Vagina (tissue), 2 donors: Measurements from ENCODE around the gene L2HGDH. TPM values are rescaled to one million over a fixed set of nuclear protein-coding genes. Genes with fewer than 3 reads are reported as not detected.
"Not testable (repeated sequence)": the region's sequence is repeated elsewhere in the genome, so short reads cannot be mapped to it uniquely, and the experiment has no call there.

Experiments used
- DNase-seq, 2 donors: peaks; one replicate each; pipeline ENCODE4 v3.0.0-alpha.2; 2017; ENCODE audit errors: extremely low spot score in 2 of 2
- H3K27ac ChIP-seq: fragments of 200-600 bp; sonication (generic); one replicate; pipeline ENCODE4 v1.5.1; 2019
- H3K27me3 ChIP-seq: fragments of 200-600 bp; sonication (generic); one replicate; pipeline ENCODE4 v1.5.1; 2019
- H3K36me3 ChIP-seq, 2 donors: fragments of 200-600 bp; sonication (generic); one replicate each; pipeline ENCODE4 v1.5.1; 2017 to 2019
- H3K4me1 ChIP-seq: fragments of 200-600 bp; sonication (generic); one replicate; pipeline ENCODE4 v1.5.1; 2019
- H3K4me3 ChIP-seq, 2 donors: fragments of 200-600 bp; sonication (generic); 1 replicate in 1 of 2; 2 replicates in 1 of 2; pipeline ENCODE4 v1.5.1; 2016 to 2019
- H3K9me3 ChIP-seq: fragments of 200-600 bp; sonication (generic); one replicate; pipeline ENCODE4 v1.5.1; 2019
- POLR2A ChIP-seq, 2 donors: fragments of 450-650 bp; IDR thresholded peaks; one replicate each; pipeline ENCODE4 v1.6.1; 2017; ENCODE audit warnings: antibody characterized with exemption in 2 of 2, mild to moderate bottlenecking in 2 of 2, moderate library complexity in 2 of 2
- POLR2AphosphoS5 ChIP-seq, 2 donors: sonication (generic); formaldehyde crosslinking; IDR thresholded peaks; one replicate each; pipeline ENCODE4 v1.9.0; 2017; ENCODE audit warnings: antibody characterized with exemption in 2 of 2, mild to moderate bottlenecking in 2 of 2, low read depth in 1 of 2; ENCODE audit not compliant: insufficient read depth in 1 of 2
- intact Hi-C: fragments of 100-400 bp; cut with DNase I; formaldehyde crosslinking; loops from one replicate; pipeline ENCODE4 v1.15.1; 2023
- total RNA-seq: library from RNA; depleted of rRNA; stranded (reverse); fragments of >200 nt; gene quantifications from one replicate; pipeline ENCODE4 v1.2.3, GENCODE V29; 2016
- TF ChIP-seq, protein P1 (sequence below), 3 experiments: fragments of 450-650 bp in 2 of 3; fragments of 200-600 bp in 1 of 3; sonication (generic) in 1 of 3; IDR thresholded peaks; one replicate each; pipeline ENCODE4 v1.5.1; 2017 to 2019; ENCODE audit warnings: antibody characterized with exemption in 3 of 3, mild to moderate bottlenecking in 2 of 3, moderate library complexity in 2 of 3

Gene L2HGDH
- total RNA-seq, 1 donor from 2014 or later = 5.6 TPM

DNA sequence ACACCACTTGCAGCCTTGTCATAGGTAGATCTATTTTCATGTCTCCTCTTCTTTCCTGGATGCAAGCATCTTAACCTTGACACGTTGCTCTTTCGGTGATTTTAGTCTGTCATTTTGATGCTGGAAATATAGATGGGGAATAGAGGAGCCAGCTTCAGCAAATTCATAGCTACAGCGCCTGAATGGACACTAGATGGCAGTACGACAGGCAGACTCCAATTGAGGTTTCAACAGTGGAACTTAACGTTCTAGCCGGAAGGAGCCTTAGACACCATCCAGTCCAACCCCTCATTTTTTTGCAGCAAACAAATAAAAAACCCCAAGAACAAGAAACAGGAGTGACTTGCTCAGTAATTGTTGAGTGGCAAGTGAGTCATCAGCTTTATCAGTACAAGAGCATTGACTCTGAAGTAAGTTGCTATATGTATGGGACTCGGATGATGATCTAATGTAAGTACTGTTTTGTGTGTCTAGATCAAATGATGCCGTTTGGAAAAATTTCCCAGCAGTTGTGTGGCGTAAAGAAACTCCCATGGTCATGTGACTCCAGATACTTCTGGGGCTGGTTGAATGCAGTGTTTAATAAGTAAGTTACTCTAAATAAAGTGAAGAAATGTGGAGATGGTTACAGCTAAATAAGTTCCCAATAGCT is 9.1 kb upstream of the L2HGDH start:
- intact Hi-C loops = loop anchor here (2.0 kb wide), 1 partner anchor 212 kb away; the partner anchor contains the start of gene MAP4K5
- H3K36me3 ChIP-seq = peaks cover 4 to 12% of the 10 kb centered on the region in 2 donors
- peak overlapping the region in 1 of 2 donors; percentile 13 for H3K4me3 ChIP-seq
- no peak for DNase-seq
- no peaks in the 10 kb centered on the region for H3K9me3 ChIP-seq
- TF ChIP-seq, protein P1, sequence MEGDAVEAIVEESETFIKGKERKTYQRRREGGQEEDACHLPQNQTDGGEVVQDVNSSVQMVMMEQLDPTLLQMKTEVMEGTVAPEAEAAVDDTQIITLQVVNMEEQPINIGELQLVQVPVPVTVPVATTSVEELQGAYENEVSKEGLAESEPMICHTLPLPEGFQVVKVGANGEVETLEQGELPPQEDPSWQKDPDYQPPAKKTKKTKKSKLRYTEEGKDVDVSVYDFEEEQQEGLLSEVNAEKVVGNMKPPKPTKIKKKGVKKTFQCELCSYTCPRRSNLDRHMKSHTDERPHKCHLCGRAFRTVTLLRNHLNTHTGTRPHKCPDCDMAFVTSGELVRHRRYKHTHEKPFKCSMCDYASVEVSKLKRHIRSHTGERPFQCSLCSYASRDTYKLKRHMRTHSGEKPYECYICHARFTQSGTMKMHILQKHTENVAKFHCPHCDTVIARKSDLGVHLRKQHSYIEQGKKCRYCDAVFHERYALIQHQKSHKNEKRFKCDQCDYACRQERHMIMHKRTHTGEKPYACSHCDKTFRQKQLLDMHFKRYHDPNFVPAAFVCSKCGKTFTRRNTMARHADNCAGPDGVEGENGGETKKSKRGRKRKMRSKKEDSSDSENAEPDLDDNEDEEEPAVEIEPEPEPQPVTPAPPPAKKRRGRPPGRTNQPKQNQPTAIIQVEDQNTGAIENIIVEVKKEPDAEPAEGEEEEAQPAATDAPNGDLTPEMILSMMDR (IDR thresholded peaks at IDR 0.05) = peak; percentile 26 to 75 (median 69)
- TF ChIP-seq POLR2AphosphoS5 (IDR thresholded peaks at IDR 0.05; ENCODE audit: insufficient read depth in 1 of 2, low read depth in 1 of 2) (peak; percentile 15 to 72), POLR2A (IDR thresholded peaks at IDR 0.05) (no peak)
- H3K27me3 ChIP-seq = no peaks in the 10 kb centered on the region
- peak overlapping the region; percentile 64 for H3K27ac ChIP-seq
- peaks cover 19% of the 10 kb centered on the region for H3K4me1 ChIP-seq

DNA sequence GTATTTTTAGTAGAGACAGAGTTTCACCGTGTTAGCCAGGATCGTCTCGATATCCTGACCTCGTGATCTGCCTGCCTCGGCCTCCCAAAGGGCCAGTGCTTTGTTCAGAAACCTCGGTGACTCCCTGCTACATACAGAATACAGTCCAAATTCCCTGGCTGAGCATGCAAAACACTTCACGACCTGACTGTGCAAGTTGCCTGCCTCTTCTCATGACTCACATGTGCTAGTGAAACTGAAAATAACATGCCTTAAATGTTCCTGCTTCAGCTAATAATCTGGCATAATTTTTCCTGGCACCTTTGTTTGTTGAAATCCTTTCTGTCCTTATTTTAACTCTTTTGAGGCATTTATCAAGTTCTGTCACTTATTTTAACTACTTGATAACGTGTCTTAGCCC is 8.3 kb upstream of the L2HGDH start:
- Histone ChIP-seq H3K27ac (peak overlapping the region; percentile 64), H3K4me1 (peaks cover 19% of the 10 kb centered on the region), H3K9me3 (no peaks in the 10 kb centered on the region), H3K4me3 (no peak overlapping the region), H3K27me3 (no peaks in the 10 kb centered on the region), H3K36me3 (peaks cover 0 to 4% of the 10 kb centered on the region in 2 donors)
- intact Hi-C loops = loop anchor here (2.0 kb wide), 1 partner anchor 213 kb away; the partner anchor contains the start of gene MAP4K5
- TF ChIP-seq POLR2A (IDR thresholded peaks at IDR 0.05) (no peak), POLR2AphosphoS5 (IDR thresholded peaks at IDR 0.05; ENCODE audit: insufficient read depth in 1 of 2, low read depth in 1 of 2) (peak in 1 of 2 donors; percentile 78)
- TF ChIP-seq, protein P1 (IDR thresholded peaks at IDR 0.05) = no peak
- no peak for DNase-seq

DNA sequence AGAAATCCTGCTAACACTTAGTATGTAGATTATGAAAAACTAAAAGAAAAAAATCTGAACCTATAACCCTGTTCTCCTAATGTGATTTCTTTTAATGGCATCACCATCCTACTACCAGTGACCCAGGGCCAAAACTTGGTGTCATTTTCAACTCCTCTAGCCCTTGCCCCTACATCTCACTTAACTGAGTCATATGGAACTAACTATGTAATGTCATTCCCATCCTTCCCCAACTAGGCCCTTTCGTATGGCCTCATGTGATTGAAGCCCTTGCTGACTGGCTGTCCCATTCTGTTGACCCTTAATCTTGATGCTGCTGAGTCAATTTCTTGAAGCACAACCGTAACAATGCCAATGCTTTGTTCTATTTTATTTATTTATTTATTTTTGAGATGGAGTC is 7.7 kb upstream of the L2HGDH start:
- TF ChIP-seq, protein P1 (IDR thresholded peaks at IDR 0.05) = no peak
- TF ChIP-seq POLR2A (IDR thresholded peaks at IDR 0.05) (no peak), POLR2AphosphoS5 (IDR thresholded peaks at IDR 0.05; ENCODE audit: insufficient read depth in 1 of 2, low read depth in 1 of 2) (no peak)
- no peaks in the 10 kb centered on the region for H3K9me3 ChIP-seq
- intact Hi-C loops = loop anchor here (2.0 kb wide), 1 partner anchor 213 kb away; the partner anchor contains the start of gene MAP4K5
- H3K27ac ChIP-seq = peak overlapping the region; percentile 64
- no peak overlapping the region for H3K4me3 ChIP-seq
- no peak for DNase-seq
- H3K4me1 ChIP-seq = peaks cover 19% of the 10 kb centered on the region
- H3K27me3 ChIP-seq = no peaks in the 10 kb centered on the region
- no peaks in the 10 kb centered on the region for H3K36me3 ChIP-seq

- Histone ChIP-seq H3K4me1 (peaks cover 19% of the 10 kb centered on the region), H3K9me3 (no peaks in the 10 kb centered on the region), H3K36me3 (no peaks in the 10 kb centered on the region), H3K4me3 (no peak overlapping the region), H3K27ac (peak overlapping the region; percentile 64), H3K27me3 (no peaks in the 10 kb centered on the region)
- TF ChIP-seq POLR2A (IDR thresholded peaks at IDR 0.05) = no peak
- peak in 1 of 2 donors; percentile 12 for TF ChIP-seq POLR2AphosphoS5 (IDR thresholded peaks at IDR 0.05; ENCODE audit: insufficient read depth in 1 of 2, low read depth in 1 of 2)
- intact Hi-C loops = no loop called here
- no peak for DNase-seq
Measured at GRCh38 chr14:50319293-50319692, 7.3 kb upstream of the L2HGDH start.

DNA sequence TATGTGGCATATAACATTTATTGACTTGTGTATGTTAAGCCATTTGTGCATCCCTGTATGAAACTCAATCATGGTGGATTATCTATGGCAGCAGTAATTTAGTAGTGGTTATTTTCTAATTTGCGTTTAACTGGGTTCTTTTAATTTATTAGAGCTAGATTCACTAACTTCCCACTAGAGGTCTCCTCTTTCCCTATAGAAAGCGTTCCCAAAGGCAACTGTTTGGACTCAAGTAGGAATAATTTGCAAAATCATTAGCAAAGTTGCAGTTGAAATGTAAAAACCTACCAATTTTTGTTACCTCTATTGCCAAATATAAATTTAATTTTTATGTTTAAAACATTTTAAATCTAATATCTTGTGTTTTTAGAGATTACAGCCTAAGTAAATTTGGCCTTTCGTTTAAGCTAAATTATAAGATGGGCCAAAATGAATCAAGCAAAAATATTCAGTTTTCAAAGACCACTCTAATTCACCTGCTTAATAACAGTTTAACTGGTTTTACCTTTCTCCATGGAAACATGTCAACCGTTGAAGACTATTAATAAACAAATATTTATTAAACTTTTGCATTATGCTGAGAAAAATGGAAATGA is 6.1 kb upstream of the L2HGDH start:
- Histone ChIP-seq H3K4me3 (no peak overlapping the region), H3K9me3 (no peaks in the 10 kb centered on the region), H3K27ac (no peak overlapping the region), H3K4me1 (peaks cover 23% of the 10 kb centered on the region), H3K27me3 (no peaks in the 10 kb centered on the region), H3K36me3 (no peaks in the 10 kb centered on the region)
- TF ChIP-seq POLR2AphosphoS5 (IDR thresholded peaks at IDR 0.05; ENCODE audit: insufficient read depth in 1 of 2, low read depth in 1 of 2) = peak in 1 of 2 donors; percentile 50
- TF ChIP-seq, protein P1 (IDR thresholded peaks at IDR 0.05) = peak; percentile 31 to 57 (median 31)
- TF ChIP-seq POLR2A (IDR thresholded peaks at IDR 0.05) = no peak
- intact Hi-C loops = no loop called here
- no peak for DNase-seq

- H3K4me1 ChIP-seq = peaks cover 17% of the 10 kb centered on the region
- H3K4me3 ChIP-seq, DNase-seq, H3K27ac ChIP-seq, H3K27me3 ChIP-seq, intact Hi-C loops, H3K9me3 ChIP-seq, H3K36me3 ChIP-seq: not testable (repeated sequence)
Measured at GRCh38 chr14:50314098-50314497, 2.1 kb upstream of the L2HGDH start.
